ENCODE data around the gene RTL10.

RTL10 gene

GRCh38 chr22:19846620-19847344, 7.9 kb downstream of the RTL10 start:
- H3K4me3 ChIP-seq (ENCODE audit: low read depth in 1 of 2, low read length in 1 of 2), result no peak overlapping the region
- no peak overlapping the region for H3K27ac ChIP-seq
- no peaks in the 10 kb centered on the region for H3K27me3 ChIP-seq
- peaks cover 19% of the 10 kb centered on the region for H3K36me3 ChIP-seq
- no peak for TF ChIP-seq CTCF (IDR thresholded peaks at IDR 0.05)
- H3K9me3 ChIP-seq, result no peaks in the 10 kb centered on the region
- peaks cover 4% of the 10 kb centered on the region in 2 experiments for H3K4me1 ChIP-seq (ENCODE audit: control insufficient read depth in 1 of 2, insufficient read depth in 1 of 2, low read depth in 1 of 2, low read length in 1 of 2)

GRCh38 chr22:19845054-19845722, 9.5 kb downstream of the RTL10 start:
- Histone ChIP-seq H3K27ac (no peak overlapping the region), H3K27me3 (no peaks in the 10 kb centered on the region), H3K4me3 (ENCODE audit: low read depth in 1 of 2, low read length in 1 of 2) (no peak overlapping the region), H3K9me3 (no peaks in the 10 kb centered on the region), H3K36me3 (peaks cover 3% of the 10 kb centered on the region), H3K4me1 (ENCODE audit: control insufficient read depth in 1 of 2, insufficient read depth in 1 of 2, low read depth in 1 of 2, low read length in 1 of 2) (peaks cover 4% of the 10 kb centered on the region in 2 experiments)
- TF ChIP-seq CTCF (IDR thresholded peaks at IDR 0.05), result no peak

- Histone ChIP-seq H3K27me3 (no peaks in the 10 kb centered on the region), H3K9me3 (no peaks in the 10 kb centered on the region), H3K36me3 (no peaks in the 10 kb centered on the region), H3K4me3 (ENCODE audit: low read depth in 1 of 2, low read length in 1 of 2) (no peak overlapping the region), H3K27ac (no peak overlapping the region), H3K4me1 (ENCODE audit: control insufficient read depth in 1 of 2, insufficient read depth in 1 of 2, low read depth in 1 of 2, low read length in 1 of 2) (peaks cover 4% of the 10 kb centered on the region in 2 experiments)
- no peak for TF ChIP-seq CTCF (IDR thresholded peaks at IDR 0.05)
Measured at GRCh38 chr22:19844377-19845053, 10.2 kb downstream of the RTL10 start.

GRCh38 chr22:19843857-19844376, 10.8 kb downstream of the RTL10 start:
- Histone ChIP-seq H3K27ac (no peak overlapping the region), H3K9me3 (no peaks in the 10 kb centered on the region), H3K4me1 (ENCODE audit: control insufficient read depth in 1 of 2, insufficient read depth in 1 of 2, low read depth in 1 of 2, low read length in 1 of 2) (peaks cover 4% of the 10 kb centered on the region in 2 experiments), H3K36me3 (no peaks in the 10 kb centered on the region), H3K27me3 (no peaks in the 10 kb centered on the region), H3K4me3 (ENCODE audit: low read depth in 1 of 2, low read length in 1 of 2) (no peak overlapping the region)
- no peak for TF ChIP-seq CTCF (IDR thresholded peaks at IDR 0.05)

GRCh38 chr22:19843107-19843856, 11.4 kb downstream of the RTL10 start:
- no peak for TF ChIP-seq CTCF (IDR thresholded peaks at IDR 0.05)
- Histone ChIP-seq H3K4me3 (ENCODE audit: low read depth in 1 of 2, low read length in 1 of 2) (no peak overlapping the region), H3K36me3 (no peaks in the 10 kb centered on the region), H3K27ac (no peak overlapping the region), H3K4me1 (ENCODE audit: control insufficient read depth in 1 of 2, insufficient read depth in 1 of 2, low read depth in 1 of 2, low read length in 1 of 2) (peaks cover 4% of the 10 kb centered on the region in 2 experiments), H3K27me3 (no peaks in the 10 kb centered on the region), H3K9me3 (no peaks in the 10 kb centered on the region)

All from neutrophil (primary cell).